DMS114 treated with DMSO at 0.1 percent for 48 hours (cell line): ENCODE measurements around the gene OR2S2.
"Not testable (repeated sequence)": the region's sequence is repeated elsewhere in the genome, so short reads cannot be mapped to it uniquely, and the experiment has no call there.

Source experiments
- DNase-seq: peaks from one replicate; lab custom pipeline; 2025; ENCODE audit not compliant: unreplicated experiment; lab: John Stamatoyannopoulos, UW

OR2S2 gene, protein sequence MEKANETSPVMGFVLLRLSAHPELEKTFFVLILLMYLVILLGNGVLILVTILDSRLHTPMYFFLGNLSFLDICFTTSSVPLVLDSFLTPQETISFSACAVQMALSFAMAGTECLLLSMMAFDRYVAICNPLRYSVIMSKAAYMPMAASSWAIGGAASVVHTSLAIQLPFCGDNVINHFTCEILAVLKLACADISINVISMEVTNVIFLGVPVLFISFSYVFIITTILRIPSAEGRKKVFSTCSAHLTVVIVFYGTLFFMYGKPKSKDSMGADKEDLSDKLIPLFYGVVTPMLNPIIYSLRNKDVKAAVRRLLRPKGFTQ

DNA sequence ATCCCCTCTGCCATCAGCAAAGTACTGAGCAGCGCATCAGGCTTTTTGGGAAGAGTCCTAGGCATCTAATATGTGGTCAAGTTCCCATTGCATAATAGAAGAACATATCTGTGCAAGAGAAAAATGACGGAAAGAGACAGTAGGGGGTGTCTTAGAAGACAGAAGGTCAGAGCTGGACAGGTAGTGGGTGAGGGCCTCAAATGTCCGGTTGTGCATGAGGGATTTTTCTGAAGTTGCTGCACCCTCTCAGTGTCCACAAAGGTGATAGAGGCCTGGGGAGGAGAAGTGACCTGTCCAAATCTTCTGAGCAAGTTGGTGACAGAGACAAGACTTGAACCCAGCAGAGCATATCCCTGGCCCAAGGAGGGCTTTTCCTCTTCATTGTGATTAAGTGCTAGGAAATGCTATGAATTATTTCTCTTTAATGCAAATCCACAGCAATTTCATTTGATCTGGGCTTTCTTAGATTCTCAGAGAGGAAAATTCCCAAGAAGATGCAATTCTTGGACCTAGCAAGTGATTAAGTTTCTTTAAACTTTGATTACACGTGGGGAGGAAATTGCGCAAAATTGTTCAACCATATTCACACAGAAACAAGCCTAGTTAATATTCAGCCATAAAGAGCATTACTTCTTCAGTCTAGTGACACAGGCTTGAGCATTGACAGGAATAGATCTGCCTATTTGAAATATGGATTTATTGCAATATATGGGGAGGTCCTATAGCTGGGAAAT lies at the start of gene OR2S2:
Gene OR2S2, minus strand, starts transcription at position 51 of the 734 bp plus-strand sequence. CDS start 56 bp downstream, outside the sequence.
- DNase-seq: no peak

DNA sequence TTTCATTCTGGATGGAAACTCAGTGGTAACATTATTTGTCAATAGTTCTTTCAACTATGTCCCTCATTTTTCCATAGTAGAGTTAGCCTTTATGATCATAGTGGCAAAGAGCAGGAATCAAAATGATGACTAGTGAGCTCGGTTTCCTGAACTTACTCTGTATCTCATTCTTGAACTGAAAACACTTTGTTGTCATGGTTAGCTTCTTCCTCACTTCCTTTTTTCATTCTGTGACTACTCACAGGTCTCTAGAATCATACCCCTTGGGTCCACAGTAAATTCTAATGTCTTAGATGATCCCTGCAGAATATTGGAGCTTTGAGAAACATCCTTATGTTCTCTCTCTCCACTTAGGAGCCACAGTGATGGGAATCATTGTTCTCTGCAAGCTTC lies 49.4 kb upstream of the OR2S2 start:
- DNase-seq: no peak

DNA sequence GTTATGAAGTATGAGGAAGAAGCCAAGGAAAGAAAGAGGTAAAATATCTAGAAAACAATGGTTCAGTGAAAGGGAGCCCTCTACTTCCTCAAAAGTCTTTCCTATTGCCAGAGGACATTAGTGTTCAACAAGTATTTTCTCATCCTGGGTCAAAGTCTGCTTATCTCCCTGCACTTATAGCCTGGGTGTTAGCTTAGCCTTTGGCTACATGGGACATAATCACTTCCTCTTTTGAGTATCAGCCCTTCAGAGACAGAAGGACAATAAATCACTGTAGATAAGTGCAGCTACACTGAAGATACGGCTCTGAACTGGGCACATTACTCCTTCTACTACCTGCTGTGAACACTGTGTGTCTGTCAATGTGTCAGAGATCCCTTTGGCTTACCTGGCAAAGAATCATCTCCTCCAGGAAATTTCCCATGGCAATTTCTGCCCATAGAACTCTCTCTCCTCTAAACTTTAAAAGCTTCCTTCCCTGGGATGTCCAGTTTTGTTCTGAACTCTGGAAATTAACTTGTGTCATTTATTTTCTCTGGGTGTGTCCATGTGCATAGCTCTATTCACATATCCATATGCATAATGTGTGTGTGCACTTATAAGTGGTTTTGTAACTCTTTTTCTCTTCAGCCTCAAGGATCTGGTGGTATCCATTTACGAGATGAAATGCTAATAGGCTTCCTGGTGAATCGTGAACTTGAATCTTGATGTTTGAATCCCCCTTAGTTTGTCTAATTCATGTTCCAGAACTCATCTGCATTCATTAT lies 48.8 kb upstream of the OR2S2 start:
- DNase-seq: no peak

DNA sequence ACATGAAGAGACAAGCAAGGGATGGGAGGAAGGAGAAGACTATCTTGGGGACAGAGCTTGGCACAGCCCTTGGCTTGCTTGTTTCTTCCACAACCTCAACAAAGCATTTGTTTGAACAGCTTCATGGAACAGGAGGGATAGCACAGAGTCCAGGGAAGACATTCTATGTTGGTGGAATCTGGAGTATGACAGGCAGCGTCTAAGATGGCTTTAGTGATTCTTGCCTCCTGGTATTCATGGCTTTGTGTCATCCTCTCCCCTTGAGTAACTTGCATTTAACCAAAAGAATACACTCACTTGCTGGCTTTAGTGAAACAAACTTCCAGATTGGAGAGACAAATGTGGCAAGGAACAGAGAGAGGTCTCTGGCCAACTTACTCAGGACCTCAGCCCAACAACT lies 47.9 kb upstream of the OR2S2 start:
- no peak for DNase-seq

DNA sequence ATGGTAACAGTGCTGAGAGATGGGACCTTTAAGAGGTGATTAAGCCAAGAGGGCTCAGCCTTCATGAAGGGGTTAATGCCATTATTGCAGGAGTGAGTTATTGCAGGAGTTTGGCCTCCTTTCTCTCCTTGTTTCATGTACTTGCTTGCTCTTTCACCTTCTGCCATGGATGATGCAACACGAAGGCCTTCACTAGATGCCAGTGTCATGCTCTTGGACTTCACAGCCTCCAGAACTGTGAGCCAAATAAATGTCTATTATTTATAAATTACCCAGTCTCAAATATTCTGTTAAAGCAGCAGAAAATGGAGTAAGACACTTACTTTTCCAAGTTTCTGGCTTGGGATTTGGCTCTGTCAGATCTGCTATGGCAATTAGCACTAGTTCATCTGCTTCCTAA lies 40.4 kb upstream of the OR2S2 start:
- no peak for DNase-seq

DNA sequence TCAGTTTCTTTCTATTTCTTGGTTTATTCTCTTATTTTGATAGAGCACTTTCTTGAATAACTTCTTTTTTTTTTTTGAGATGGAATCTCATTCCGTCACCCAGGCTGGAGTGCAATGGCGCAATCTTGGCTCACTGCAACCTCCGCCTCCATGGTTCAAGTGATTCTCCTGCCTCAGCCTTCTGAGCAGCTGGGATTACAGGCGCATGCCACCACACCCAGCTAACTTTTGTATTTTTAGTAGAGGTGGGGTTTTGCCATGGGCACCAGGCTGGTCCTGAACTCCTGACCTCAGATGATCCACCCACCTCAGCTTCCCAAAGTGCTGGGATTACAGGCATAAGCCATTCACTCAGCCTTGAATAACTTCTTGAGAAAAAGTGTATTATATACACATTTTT lies 39.1 kb upstream of the OR2S2 start:
- DNase-seq: not testable (repeated sequence)

DNA sequence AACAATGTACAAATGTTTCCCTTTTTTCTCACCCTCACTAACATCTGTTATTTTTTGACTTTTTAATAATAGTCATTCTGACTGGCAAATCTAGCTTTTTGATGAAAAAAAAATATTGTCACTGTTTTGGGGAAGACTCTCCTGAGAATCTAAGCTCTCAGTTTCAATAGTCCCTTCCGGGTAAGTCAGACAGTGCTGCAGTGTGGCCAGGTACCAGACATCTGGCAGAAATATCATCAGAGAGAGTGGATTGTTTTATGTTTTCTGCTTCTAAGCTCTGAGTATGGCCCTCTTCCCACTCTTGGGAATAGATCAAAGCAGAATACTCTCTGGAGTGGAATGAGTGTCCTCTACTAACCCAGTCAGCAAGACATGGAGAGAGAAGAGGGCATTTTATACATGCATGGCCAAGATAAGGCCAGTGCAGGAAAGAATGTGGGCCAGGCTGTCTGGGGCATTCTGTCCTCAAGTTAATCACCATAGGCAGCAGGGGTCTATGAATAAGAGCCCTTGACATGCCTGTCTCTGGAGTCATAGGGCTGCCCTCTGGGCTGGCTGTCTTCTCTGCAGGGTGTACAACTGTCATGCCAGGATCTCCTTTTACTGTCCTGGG lies 38.5 kb upstream of the OR2S2 start:
- DNase-seq: no peak

DNA sequence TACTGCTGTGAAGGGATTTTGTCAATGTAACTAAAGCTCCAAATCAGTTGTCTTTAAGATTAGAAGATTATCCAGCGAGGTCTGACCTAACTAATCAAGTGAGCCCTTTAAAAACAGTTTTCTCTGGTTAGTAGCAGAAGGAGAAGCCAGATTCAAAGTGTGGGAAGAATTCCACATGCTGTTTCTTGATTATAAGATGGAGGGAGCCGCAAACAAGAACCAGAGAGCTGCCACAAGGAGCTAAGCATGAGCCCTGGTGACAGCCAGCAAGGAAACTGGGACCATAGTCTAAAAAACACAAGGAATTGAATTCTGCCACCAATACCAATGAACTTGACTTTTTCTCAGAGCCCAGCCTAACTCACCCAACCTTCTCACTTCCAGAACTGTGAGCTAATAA lies 37.0 kb upstream of the OR2S2 start:
- no peak for DNase-seq

DNA sequence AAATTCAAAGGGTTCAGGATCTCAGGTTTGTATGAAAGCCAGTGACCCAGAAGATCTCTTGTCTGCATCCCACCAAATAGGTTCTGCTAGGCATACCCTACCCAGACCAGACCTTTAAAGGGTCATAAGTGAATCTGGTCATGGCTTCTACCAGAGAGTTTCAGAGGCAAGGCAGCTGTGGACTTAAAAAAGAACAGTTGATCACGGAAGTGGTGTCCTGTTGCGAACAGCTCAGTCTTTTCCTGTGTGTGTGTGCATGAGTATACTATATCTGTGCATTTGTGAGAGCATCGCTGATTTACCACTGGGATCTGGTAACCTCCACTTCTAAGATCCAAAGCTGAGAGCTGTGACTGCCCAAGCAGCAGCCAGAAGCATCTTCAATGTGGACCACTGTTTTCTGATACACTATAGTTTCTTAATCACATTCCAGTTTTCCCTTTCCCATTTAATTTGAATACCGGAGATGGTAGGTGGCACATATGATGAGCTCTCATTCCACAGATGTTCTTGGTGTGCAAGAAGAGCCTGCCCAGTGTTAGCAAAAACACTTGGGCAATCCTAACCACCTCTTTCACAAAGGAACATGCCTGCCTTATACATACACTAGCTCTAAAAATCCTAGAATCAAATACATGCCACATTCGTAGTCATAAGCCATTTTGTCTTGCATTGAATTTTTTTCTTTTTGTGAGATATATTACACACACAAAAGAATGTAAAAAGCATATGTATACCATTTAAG lies 36.2 kb upstream of the OR2S2 start:
- no peak for DNase-seq

DNA sequence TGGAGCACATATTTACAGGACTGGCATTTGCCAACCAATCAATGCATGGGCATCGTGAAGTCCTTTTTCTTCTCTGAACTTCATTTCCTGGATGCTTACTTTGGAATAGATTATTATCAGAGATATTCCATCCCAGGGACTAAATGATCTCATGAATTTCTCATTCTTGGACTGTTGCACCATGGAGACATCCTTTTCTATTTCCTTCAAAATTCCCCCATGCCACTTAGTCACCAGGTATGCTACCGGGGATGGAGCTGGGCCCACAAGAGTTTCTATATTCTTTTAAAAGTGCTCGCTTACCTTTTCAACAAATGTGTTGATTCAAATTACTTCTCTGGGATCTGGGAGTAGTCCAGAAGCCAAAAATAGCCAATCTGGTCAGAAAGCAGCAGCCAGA lies 35.2 kb upstream of the OR2S2 start:
- DNase-seq: not testable (repeated sequence)

DNA sequence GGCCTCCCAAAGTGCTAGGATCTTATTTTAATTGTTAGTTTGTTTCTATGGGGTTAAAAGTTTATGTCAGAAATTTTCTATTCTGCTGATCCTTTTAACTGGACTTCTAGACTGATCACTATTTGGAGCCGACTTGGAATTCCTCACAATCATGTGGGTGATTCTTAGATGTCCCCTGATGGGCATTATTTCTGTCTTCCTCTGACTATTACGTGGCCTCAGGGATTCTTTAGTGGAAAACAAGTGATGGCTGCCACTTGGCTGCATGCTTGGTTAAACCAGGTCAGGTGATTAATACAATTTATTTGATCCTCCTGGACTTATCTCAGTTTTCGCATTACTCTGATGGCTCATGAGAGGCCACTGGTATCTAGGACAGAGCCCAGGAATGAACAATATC lies 32.2 kb upstream of the OR2S2 start:
- no peak for DNase-seq

DNA sequence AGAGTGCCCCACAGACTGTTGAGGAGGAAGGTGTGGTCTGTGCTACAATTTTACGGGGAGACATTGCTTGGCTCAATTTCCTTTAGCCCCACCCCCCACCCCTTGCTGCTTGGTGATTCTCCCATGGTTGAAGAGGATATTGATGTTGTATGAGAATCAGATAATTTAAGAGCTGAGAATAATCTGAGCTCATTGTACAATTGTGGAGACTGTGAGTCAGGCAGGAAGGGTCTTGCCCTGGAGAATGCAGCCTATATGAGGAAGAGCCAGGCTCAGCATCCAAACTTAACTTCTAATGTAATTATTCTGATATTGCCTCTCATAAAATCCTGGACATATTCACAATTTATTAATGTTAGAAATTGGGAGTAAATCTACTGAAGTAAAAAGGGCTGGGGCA lies 26.1 kb upstream of the OR2S2 start:
- no peak for DNase-seq

DNA sequence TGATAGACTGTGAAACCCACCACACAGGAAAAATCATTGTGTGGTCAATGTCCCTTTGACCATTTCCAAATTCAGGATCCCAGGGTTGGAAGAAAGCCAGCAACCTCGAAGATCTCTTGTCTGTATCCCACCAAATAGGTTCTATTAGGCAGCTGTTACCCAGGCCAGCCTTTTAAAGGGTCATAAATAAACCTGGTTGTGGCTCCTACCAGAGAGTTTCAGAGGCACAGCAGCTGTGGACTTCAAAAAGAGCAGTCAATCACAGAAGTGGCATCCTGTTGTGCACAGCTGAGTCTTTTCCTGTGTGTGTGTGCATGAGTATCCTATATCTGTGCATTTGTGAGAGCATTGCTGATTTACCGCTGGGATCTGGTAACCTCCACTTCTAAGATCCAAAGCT lies 23.7 kb upstream of the OR2S2 start:
- no peak for DNase-seq

DNA sequence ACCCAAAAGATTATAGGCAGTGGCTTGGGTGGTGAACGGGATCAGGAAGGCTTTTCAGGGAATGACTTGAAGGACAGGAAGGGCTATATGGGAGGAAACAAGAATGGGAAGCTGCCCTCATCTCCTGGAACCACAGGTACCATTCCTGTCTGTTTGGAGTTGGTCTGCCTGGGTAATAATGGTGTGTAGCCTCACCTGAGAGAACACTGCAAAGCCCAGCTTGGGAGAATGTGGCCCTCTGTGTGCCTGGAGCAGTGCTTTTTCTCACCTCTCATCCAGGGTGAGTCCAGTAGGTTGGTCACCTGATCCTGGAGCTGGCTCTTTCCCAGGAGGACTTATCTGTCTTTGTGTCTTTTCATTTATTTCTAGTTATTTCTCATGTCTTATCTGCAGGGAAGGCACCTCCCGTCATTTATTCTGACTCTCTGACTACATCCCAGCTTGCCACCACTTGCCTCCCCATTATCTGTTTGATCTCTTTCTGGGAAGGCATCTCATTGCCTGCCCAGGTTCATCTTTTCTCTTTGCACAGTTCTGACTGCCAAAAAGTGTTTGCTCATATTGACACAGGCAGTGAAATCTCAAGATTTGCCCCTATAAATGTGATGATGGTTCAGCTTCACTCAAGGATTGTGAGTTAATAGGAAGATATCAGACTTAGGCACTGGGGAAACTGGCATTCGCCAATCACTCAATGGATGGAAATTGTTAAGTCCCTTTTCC lies 22.5 kb upstream of the OR2S2 start:
- DNase-seq: no peak

DNA sequence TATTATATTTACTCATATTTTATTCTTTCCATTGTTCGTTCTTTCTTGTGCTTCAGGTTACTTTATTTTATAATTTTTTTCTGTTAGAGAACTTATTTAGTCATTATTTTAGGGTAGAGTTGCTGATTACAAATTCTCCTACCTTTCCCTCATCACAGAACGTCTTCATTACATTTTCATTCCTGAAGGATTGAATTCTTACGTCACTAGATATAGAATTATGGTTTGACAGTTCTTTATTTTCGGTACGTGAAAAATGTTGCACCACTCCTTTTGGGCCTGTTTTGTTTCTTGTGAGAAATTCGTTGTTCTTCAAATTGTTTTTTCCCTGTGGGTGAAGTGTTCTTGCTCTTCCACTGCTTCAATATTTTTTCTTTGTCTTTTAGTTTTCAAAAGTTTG lies 20.8 kb upstream of the OR2S2 start:
- no peak for DNase-seq

DNA sequence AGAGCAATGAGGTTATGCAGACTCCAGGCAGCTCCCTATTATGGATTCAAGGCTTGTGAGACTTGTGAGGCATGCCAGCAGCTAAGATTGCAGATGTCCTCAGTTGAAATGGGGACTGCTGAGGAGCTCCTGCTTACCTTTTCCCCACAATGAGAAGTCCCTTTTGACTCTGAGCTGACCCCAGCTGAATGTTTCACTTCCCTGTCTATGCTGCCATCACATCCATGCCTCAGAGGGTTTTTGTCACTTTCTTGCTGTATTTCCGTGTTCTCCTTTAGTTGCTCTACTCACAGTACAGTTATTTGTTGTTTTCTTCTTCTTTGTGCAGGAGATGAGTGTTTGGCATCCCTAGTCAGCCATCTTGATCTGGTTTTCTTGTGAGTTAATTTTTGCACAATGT lies 18.8 kb upstream of the OR2S2 start:
- no peak for DNase-seq

DNA sequence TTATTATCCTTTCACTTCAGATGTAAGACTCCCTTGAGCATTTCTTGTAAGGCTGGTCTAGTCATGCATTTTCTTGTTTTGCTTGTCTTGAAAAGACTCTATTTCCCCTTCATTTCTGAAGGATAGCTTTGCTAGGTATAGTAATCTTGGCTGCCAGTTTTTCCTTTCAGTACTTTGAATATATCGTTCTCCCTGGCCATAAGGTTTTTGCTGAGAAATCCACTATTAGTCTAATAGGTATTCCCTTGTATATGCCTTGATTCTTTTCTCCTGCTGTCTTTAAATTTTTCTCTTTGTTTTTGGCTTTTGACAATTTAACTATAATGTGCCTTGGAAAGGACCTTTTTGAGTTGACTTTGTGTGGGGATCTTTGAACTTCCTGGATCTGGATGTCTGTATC lies 16.8 kb upstream of the OR2S2 start:
- no peak for DNase-seq

DNA sequence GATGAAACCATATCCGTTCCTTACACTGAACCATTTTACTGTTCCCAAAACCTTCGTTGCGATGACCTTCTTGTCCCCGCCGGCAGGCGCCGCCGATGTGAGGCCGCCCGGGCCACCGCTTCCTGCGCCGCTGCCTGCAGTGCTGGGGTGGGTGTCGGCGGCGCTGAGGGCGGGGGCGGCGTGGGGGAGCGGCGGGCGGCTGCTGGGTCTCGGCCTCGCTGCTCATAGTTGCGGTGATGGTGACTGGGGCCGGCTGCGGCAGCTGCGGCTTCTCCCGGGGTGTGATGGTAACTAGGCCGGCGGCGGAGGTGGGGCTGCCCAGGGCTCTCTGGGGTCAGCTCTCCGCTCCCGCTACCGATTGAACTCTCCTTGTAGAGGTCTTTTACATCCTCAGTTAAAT lies 14.1 kb upstream of the OR2S2 start:
- DNase-seq: no peak

DNA sequence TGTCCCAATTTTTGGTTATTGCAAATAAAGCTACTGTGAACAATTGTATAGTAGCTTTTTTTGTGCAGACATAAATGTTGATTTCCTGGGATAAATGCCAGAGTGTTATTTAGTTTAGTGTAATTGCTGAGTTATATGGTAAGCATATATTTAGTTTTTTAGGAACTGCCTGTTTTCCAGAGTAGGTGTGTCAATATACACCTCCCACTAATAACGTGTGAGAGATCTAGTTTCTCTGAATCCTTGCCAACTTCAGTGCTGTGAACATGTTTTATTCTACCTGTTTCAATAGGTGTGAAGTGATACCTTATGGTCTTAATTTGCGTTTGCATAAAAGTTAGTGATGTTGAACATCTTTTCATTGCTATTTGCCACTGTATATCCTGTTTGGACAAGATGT lies 9.1 kb upstream of the OR2S2 start:
- no peak for DNase-seq

DNA sequence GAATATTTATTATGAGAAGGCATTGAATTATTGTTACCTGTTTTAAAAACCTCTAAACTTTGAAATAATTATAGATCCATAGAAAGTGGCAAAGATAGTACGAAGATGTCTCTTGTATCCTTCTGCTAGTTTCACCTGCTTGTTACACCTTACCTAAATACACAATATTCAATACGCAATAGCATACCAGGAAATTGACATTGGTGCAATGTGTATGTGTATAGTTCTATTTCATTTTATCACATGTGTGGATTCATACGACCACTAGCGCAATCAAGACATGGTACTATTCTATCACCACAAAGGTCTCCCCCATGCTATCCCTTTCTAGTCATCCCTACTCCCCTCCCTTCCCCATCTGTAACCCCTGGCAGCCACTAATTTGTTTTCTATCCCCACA lies 8.5 kb upstream of the OR2S2 start:
- no peak for DNase-seq
